Posterior vena cava (tissue), 2 donors: ENCODE data around the gene IKZF5. TPM values are rescaled to one million over a fixed set of nuclear protein-coding genes. Genes with fewer than 3 reads are reported as not detected.

ENCODE experiments used
- total RNA-seq, 2 donors: library from RNA; stranded (reverse); fragmentation: NEBNext Ultra II Directional; extraction: Animal tissue kit (Norgen Biotek cat#: 25700); gene quantifications; one replicate each; pipeline ENCODE4 v1.2.1, GENCODE V29; 2021
- donor health status: DM: yes; HTN: yes; CAD: no.
- donor health status: DM: yes; HTN: yes; CAD: no.

IKZF5 gene
- total RNA-seq, 2 donors from 2014 or later, result 15.5 to 19.1 TPM

Other genes with a start within 250 kb of the IKZF5 start
- under 1 TPM; 0.48 to 0.51 TPM for gene CUZD1, start 162.9 kb downstream of the IKZF5 start, total RNA-seq
- gene FAM24B, start 129.2 kb downstream of the IKZF5 start, total RNA-seq, result 1 to 10 TPM; 1.4 TPM
- gene FAM24A, start 98.2 kb downstream of the IKZF5 start, total RNA-seq, result not detected
- gene C10orf88, start 54.6 kb downstream of the IKZF5 start, total RNA-seq, result 1 to 10 TPM; 4.9 to 9.3 TPM
- 1 to 10 TPM; 2.3 to 3.4 TPM for gene PSTK, start 28.4 kb downstream of the IKZF5 start, total RNA-seq
- 10 to 100 TPM; 18.1 to 20.9 TPM for gene ACADSB, start 211 bp upstream of the IKZF5 start, total RNA-seq
- gene HMX3, start 127.2 kb upstream of the IKZF5 start, total RNA-seq, result not detected
- gene HMX2, start 139.3 kb upstream of the IKZF5 start, total RNA-seq, result not detected
- gene BUB3, start 145.6 kb upstream of the IKZF5 start, total RNA-seq, result 10 to 100 TPM; 45.3 to 48.1 TPM